CD4-positive, alpha-beta T cell (primary cell): ENCODE results near the gene BEGAIN. TPM values are rescaled to one million over a fixed set of nuclear protein-coding genes. Genes with fewer than 3 reads are reported as not detected.
A peak's percentile ranks its signal among the peaks of the same experiment; 100 is the strongest.

Source experiments
- ATAC-seq: fragments of 200-7000 bp; cut with Tn5 transposase; one replicate; pipeline ENCODE4 v1.10.0; 2022; ENCODE audit warnings: mild to moderate bottlenecking; ENCODE audit not compliant: poor library complexity
- CTCF ChIA-PET: fragments of 350-600 bp; sonication (Branson Sonifier 250); formaldehyde crosslinking; loops from one replicate; lab custom pipeline; 2021; ENCODE audit warnings: antibody characterized with exemption, inconsistent platforms; lab: Charles Lee
- POLR2A ChIA-PET: fragments of 350-600 bp; sonication (Branson Sonifier 250); formaldehyde crosslinking; loops from one replicate; lab custom pipeline; 2021; ENCODE audit warnings: antibody characterized with exemption, inconsistent platforms; lab: Charles Lee
- DNase-seq, 14 experiments: peaks; one replicate each; pipeline ENCODE4 v3.0.0-alpha.2; 2013 to 2020; ENCODE audit warnings: mixed read lengths in 2 of 14
- H3K27ac ChIP-seq, 2 donors: one replicate each; pipeline versions ENCODE4 v1.5.1 to v1.7.0; 2013; ENCODE audit warnings: low read length in 2 of 2, low read depth in 1 of 2, mild to moderate bottlenecking in 1 of 2
- H3K27me3 ChIP-seq, 2 experiments: 1 replicate in 1 of 2; 2 replicates in 1 of 2; pipeline versions ENCODE4 v1.6.1 to v1.7.0; 2013; ENCODE audit warnings: low read length in 2 of 2, control low read depth in 1 of 2, mild to moderate bottlenecking in 1 of 2, moderate library complexity in 1 of 2; ENCODE audit not compliant: insufficient read depth in 2 of 2, control insufficient read depth in 1 of 2
- H3K36me3 ChIP-seq: one replicate; pipeline ENCODE4 v1.6.1; 2013; ENCODE audit warnings: low read length, control low read depth; ENCODE audit not compliant: insufficient read depth
- H3K4me1 ChIP-seq: one replicate; pipeline ENCODE4 v1.6.1; 2013; ENCODE audit warnings: low read length, control low read depth; ENCODE audit not compliant: insufficient read depth
- H3K4me3 ChIP-seq: one replicate; pipeline ENCODE4 v1.5.1; 2013; ENCODE audit warnings: mild to moderate bottlenecking, low read length, moderate library complexity
- H3K9me3 ChIP-seq, 2 experiments: 1 replicate in 1 of 2; 2 replicates in 1 of 2; pipeline versions ENCODE4 v1.6.1 to v1.7.0; 2013; ENCODE audit warnings: low read length in 2 of 2, mild to moderate bottlenecking in 2 of 2, control low read depth in 1 of 2, moderate library complexity in 1 of 2; ENCODE audit not compliant: control insufficient read depth in 1 of 2, insufficient read depth in 1 of 2
- H3K27ac Mint-ChIP-seq: one replicate; pipeline ENCODE4 v1.8.0; 2020; ENCODE audit warnings: mixed read lengths
- H3K27me3 Mint-ChIP-seq: one replicate; pipeline ENCODE4 v1.8.0; 2021; ENCODE audit warnings: mixed read lengths
- H3K36me3 Mint-ChIP-seq: one replicate; pipeline ENCODE4 v1.8.0; 2021; ENCODE audit warnings: low read depth, mixed read lengths
- H3K4me1 Mint-ChIP-seq: one replicate; pipeline ENCODE4 v1.8.0; 2021; ENCODE audit warnings: low read depth, mixed read lengths
- H3K4me3 Mint-ChIP-seq: one replicate; pipeline ENCODE4 v1.8.0; 2020; ENCODE audit warnings: mild to moderate bottlenecking, mixed read lengths
- H3K9me3 Mint-ChIP-seq: one replicate; pipeline ENCODE4 v1.8.0; 2020; ENCODE audit warnings: mixed read lengths
- CTCF ChIP-seq: fragments of 200-600 bp; IDR thresholded peaks from one replicate; pipeline ENCODE4 v1.8.0; 2022; ENCODE audit warnings: antibody characterized with exemption, mild to moderate bottlenecking
- intact Hi-C, 2 experiments: fragments of 100-400 bp; cut with DNase I in 1 of 2; cut with micrococcal nuclease in 1 of 2; formaldehyde crosslinking; loops; one replicate each; pipeline versions ENCODE4 v1.15.1 to v1.9.0; 2023 to 2025; cut with DNase I, micrococcal nuclease
- total RNA-seq, 174 experiments: library from RNA in 2 of 174; stranded (reverse) in 2 of 174; gene quantifications; one replicate each; pipeline ENCODE4 v1.2.3 and lab custom pipeline; 2021 to 2026

Gene BEGAIN
- total RNA-seq, 2 experiments from 2014 or later = 1.5 to 2.0 TPM

GRCh38 chr14:100616854-100617409 is 29.7 kb upstream of the BEGAIN start:
- intact Hi-C loops = no loop called here
- TF ChIP-seq CTCF = no peak
- ATAC-seq (no peak), DNase-seq (peak in 1 of 14 experiments; percentile 15)
- Mint-ChIP-seq H3K4me1 (peaks cover 21% of the 10 kb centered on the region), H3K27me3 (no peaks in the 10 kb centered on the region), H3K9me3 (no peaks in the 10 kb centered on the region), H3K36me3 (no peaks in the 10 kb centered on the region), H3K27ac (peak overlapping the region; percentile 14), H3K4me3 (peak overlapping the region; percentile 16)
- Histone ChIP-seq H3K36me3 (no peaks in the 10 kb centered on the region), H3K9me3 (no peaks in the 10 kb centered on the region), H3K27ac (no peak overlapping the region), H3K27me3 (no peaks in the 10 kb centered on the region), H3K4me1 (peaks cover 26% of the 10 kb centered on the region), H3K4me3 (no peak overlapping the region)
- ChIA-PET POLR2A (no interaction called here), CTCF (interaction anchor here (0.6 kb wide), 1 partner anchor 851 kb away, joined by 4 read pairs; no protein-coding TSS in a partner anchor)

- TF ChIP-seq CTCF = no peak
- Mint-ChIP-seq H3K27ac (no peak overlapping the region), H3K27me3 (no peaks in the 10 kb centered on the region), H3K36me3 (no peaks in the 10 kb centered on the region), H3K4me1 (peaks cover 21% of the 10 kb centered on the region), H3K9me3 (no peaks in the 10 kb centered on the region), H3K4me3 (no peak overlapping the region)
- H3K4me3 ChIP-seq = no peak overlapping the region
- DNase-seq (peak in 1 of 14 experiments; percentile 14), ATAC-seq (no peak)
- H3K27me3 ChIP-seq = no peaks in the 10 kb centered on the region
- H3K9me3 ChIP-seq = no peaks in the 10 kb centered on the region
- peaks cover 26% of the 10 kb centered on the region for H3K4me1 ChIP-seq
- no peak overlapping the region for H3K27ac ChIP-seq
- H3K36me3 ChIP-seq = no peaks in the 10 kb centered on the region
- POLR2A ChIA-PET = no interaction called here
- intact Hi-C loops = no loop called here
- CTCF ChIA-PET = no interaction called here
Observed at GRCh38 chr14:100615736-100616695, 28.8 kb upstream of the BEGAIN start.

- Histone ChIP-seq H3K9me3 (no peaks in the 10 kb centered on the region), H3K36me3 (no peaks in the 10 kb centered on the region), H3K27ac (no peak overlapping the region), H3K27me3 (no peaks in the 10 kb centered on the region), H3K4me1 (peaks cover 26% of the 10 kb centered on the region), H3K4me3 (no peak overlapping the region)
- Mint-ChIP-seq H3K4me1 (peaks cover 21% of the 10 kb centered on the region), H3K4me3 (no peak overlapping the region), H3K27ac (no peak overlapping the region), H3K9me3 (no peaks in the 10 kb centered on the region), H3K27me3 (no peaks in the 10 kb centered on the region), H3K36me3 (no peaks in the 10 kb centered on the region)
- ChIA-PET CTCF (no interaction called here), POLR2A (no interaction called here)
- intact Hi-C loops = no loop called here
- no peak for TF ChIP-seq CTCF
- no peak for ATAC-seq
- no peak for DNase-seq
Observed at GRCh38 chr14:100614803-100615202, 27.6 kb upstream of the BEGAIN start.
